MM.1S (cell line): ENCODE results near the gene RFK.

ENCODE experiments used
- EZH2 ChIP-seq: fragments of 300-600 bp; sonication (generic); optimal IDR thresholded peaks from 2 replicates; pipeline ENCODE3; 2017; ENCODE audit warnings: low read depth, mild to moderate bottlenecking, antibody characterized with exemption, low read length, mixed read lengths
- TF ChIP-seq, protein P1 (sequence below): fragments of 300-600 bp; sonication (generic); IDR thresholded peaks from 2 replicates; pipeline ENCODE4 v1.5.1; 2016; ENCODE audit warnings: antibody characterized with exemption, low read length, mixed read lengths

DNA sequence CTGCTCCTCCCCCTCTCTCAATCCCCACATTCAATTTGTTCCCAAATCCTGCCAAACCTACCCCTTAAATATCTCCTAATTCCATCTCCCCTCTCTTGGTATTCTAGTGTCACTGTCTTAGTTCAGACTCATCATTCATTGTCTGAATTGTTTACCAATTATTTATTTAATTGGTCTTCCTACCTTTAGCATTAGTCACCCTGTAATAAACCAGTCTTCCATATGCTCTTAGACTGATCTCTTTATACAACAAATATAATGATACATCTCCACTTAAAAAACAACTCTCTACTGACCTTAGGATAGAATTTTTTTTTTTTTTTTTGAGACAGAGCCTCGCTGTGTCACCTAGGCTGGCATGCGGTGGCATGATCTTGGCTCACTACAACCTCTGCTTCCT is 51.4 kb downstream of the RFK start:
- no peak for TF ChIP-seq EZH2
- TF ChIP-seq, protein P1, sequence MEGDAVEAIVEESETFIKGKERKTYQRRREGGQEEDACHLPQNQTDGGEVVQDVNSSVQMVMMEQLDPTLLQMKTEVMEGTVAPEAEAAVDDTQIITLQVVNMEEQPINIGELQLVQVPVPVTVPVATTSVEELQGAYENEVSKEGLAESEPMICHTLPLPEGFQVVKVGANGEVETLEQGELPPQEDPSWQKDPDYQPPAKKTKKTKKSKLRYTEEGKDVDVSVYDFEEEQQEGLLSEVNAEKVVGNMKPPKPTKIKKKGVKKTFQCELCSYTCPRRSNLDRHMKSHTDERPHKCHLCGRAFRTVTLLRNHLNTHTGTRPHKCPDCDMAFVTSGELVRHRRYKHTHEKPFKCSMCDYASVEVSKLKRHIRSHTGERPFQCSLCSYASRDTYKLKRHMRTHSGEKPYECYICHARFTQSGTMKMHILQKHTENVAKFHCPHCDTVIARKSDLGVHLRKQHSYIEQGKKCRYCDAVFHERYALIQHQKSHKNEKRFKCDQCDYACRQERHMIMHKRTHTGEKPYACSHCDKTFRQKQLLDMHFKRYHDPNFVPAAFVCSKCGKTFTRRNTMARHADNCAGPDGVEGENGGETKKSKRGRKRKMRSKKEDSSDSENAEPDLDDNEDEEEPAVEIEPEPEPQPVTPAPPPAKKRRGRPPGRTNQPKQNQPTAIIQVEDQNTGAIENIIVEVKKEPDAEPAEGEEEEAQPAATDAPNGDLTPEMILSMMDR = no peak
